ENCODE data around the gene RAD9A.
A peak's percentile ranks its signal among the peaks of the same experiment; 100 is the strongest.

The RAD9A gene

DNA sequence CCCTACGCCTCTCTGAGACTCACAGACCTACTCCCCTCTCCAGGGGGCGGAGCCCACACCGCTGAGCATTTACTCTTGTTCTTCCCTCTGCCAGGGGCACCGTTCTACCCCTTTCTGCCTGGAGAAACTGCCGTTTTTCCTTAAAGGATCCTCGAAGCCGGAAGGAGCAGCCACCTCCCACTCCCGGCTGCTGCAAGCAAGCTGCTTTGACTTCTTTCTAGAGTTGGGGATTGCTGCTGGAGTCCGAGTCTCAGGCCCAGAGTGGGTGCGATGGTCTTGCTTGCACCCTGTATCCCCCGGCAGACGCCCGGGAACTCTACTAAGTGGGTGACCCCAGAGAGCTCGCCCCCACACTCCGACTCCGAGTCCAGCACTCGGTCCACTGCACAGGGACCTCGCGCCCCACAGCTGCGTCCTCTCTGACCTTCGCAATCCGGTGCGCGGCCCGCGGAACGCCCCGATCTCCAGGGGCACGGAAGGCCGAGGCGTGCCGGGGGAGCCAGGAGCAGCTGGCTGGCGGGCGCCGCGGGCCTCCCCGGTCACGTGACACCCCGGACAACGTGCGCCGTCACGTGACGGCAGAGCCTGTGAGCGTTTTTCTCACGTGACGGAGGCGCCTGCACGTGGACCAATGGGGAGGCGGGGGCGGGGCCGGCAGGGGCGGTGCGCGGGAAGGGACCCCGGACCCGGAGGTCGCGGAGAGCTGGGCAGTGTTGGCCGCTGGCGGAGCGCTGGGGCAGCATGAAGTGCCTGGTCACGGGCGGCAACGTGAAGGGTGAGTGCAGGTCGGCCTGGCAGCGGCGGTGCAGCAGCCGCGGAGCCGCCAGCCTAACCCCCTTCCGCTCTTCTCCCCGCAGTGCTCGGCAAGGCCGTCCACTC is at the start of gene RAD9A:
Gene RAD9A (plus strand): TSS at position 683 of the 879 bp plus-strand sequence. CDS start 59 bp downstream, at position 742.
- DNase-seq: peak; percentile 95

DNA sequence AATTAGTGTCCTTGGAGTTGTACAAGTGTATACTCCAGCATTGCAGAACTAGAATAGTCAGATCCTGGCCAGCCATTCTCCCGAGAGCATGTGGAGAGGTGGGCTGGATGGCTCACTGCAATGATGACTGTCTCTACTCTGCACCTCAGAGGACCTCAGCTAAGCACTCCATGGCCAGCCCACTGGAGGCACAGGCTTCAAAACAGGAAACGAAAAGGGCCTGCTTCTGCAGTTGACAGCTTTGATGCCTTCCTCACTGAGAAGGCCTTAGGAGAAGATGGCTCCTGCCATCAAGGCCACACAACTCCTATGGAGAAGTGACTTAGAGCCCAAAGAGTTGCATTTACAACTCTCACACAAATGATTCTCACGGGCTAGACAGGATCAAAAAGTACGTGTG is 47.5 kb upstream of the RAD9A start:
- DNase-seq: no peak

GRCh38 chr11:67345247-67345919 is 46.4 kb upstream of the RAD9A start:
- no peak for DNase-seq

GRCh38 chr11:67345920-67346819 is 45.6 kb upstream of the RAD9A start:
- no peak for DNase-seq

DNA sequence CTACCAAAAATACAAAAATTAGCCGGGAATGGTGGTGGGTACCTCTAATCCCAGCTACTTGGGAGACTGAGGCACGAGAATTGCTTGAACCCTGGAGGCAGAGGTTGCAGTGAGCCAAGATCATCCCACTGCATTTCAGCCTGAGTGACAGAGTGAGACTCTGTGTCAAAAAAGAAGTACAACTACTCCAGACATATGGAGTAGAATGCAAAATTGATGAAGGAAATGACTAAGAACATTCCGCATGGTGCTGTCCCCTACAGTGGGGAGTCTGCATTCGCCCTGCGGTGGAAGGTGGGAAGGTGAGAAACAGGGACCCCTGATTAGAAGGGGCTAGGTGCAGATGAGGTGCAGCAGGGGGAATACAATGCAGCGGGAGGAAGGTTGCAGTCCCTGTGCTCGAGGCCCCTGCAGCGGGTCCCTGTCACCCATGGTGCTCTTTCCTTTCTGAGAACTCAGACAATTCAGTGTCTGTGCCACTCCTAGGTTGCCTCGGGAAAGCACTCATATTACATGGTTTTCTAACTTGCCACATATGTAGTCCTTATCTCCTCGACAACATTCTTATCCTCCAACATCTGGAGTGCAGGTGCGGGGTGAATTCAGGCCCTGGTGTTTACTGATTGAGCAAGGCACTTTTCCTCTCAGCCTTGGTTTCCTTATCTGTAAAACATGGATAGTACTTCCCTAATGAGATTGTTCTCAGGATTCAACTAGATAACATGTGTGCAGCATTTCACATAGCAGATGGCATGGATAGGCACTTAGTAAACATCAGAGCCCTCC is 43.6 kb upstream of the RAD9A start:
- no peak for DNase-seq

- DNase-seq: no peak
Measured at GRCh38 chr11:67349036-67349435, 42.8 kb upstream of the RAD9A start.

GRCh38 chr11:67349457-67349856 is 42.3 kb upstream of the RAD9A start:
- DNase-seq: no peak

DNA sequence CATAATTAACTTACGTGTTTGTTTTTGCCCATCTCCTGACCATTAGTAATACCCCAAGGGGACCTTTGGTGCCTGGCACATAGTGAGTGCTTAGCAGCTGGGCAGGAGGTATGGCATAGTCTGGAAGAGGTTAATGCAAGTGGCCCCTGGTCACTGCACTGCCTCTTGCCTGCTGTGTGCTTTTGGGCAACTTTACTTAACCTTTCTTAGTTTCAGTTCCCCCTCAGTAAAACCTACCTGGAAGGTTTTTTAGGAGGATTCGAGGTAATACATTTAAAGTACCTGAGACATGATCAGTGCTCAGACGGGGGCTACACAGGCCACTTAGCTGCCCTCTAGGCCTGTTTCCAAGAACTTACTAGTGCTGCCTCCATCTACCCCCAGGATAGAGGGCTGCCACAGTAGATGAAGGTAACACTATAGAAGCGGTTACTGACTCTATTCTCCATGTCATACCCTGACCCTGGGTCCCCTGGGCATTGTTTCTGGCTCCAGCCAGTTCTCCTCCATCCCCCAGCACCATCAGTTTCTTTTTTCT is 41.8 kb upstream of the RAD9A start:
- no peak for DNase-seq

- peak; percentile 68 for DNase-seq
Measured at GRCh38 chr11:67351275-67352005, 40.3 kb upstream of the RAD9A start.

DNA sequence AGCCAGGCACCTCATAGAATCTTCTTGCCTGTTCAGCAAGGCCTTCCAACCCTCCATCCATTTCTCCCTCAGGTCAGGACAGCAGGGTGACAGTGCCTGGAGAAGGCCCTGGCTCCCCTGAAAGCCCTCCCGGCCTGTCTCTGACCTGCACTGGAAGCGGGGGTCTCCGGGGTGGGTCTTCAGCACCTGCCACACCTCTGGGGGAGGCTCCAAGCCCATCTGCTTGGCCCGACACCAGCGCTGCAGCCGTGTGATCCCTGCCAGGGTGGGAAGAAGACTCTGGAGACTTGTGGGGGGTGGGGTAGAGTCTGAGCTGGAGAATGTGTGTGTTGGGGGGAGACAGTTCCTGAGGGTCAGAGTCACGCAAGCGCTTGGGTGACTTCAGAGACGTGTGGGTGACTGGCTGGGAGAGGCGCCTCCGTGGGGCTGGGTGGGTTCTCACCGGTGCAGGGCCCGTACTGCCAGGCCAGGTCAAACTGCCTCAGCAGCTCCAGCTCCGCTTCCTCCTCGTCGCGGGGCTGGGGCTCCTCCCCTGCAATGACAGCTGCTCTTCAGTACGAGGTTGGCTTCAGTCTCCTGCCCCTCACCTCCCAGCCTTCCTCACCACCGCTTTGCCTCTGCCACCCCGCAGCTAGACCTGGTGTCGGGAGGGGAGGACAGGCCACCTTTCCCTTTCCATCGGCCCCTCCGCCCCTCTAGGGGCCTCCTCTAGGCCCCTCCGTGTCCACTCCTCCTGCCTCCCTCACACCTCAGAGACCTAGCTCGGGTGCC is 39.1 kb upstream of the RAD9A start:
- DNase-seq: peak; percentile 43

- DNase-seq: peak; percentile 98
Measured at GRCh38 chr11:67353317-67354074, 38.3 kb upstream of the RAD9A start, which contains the start of gene POLD4. TSS of gene POLD4 (minus strand) at chr11:67353546. CDS start at chr11:67353399, 147 bp downstream.

- DNase-seq: no peak
Measured at GRCh38 chr11:67354075-67355022, 37.4 kb upstream of the RAD9A start.

GRCh38 chr11:67355023-67355793 is 36.6 kb upstream of the RAD9A start:
- no peak for DNase-seq

DNA sequence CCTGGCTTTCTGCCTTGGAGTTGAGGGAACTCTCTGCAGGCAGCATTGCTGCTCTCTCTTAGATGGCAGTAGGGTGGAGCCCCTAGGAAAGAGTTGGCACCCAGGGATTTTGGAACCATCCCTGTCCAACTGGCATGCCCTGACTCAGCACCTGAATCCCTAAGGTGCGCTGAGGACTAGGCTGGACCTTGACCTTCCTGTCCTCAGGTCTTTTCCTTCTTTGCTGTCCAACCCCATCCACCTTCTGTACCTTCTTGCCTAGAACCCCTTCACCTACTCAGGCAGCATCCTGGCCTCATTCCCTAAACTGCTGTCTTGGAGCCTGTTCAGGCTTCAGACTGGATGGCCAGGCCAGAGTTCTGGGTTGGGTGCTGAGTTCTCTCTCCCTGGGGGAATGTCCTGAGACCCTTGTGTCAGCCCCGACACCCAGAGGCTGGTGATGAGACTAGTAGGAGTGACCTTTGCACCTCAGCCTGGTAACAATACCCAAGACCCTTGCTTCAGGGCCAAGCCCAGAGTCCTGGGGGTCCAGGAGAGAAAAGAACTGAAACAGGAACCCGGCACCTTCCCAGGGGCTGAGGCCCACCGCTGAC is 35.9 kb upstream of the RAD9A start:
- no peak for DNase-seq

- DNase-seq: no peak
Measured at GRCh38 chr11:67356387-67356863, 35.4 kb upstream of the RAD9A start.

DNA sequence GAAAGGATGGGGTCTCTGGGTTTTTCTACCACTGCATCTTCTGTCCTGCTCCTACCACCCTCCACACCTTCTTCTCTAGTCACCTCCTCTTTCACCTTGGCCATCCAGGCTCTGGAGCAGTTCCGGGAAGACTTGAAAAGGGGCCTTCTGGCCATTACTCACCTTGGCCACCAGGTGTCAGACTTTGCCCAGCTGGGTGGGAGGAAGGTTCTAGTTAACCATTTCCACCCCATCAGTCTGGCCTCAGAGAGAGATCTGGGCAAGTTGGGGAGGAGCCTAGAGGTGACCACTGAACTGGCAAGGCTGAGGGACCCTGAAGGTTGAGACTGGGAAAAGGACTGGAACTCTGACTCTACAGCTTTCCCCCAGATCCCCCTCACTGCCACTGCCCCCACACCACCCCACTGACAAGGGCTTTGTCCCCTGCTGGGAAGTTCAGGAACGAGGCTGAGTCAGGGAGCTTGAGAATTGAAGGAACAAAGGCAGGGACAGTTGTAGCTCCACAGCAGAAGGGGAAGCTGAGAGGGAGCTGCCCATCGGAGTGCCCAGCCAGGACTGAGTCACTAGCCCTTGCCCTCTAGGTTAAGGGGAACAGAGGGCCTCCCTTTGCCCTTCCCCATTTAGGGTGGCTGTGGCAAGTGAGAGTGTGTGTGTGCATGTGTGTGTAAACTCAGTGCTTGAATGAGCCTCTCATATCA is 34.8 kb upstream of the RAD9A start:
- DNase-seq: peak; percentile 68

All from right hindlimb (tissue), 1 donor.